WTC11 (cell line): ENCODE measurements around the gene USP10. TPM values are rescaled to one million over a fixed set of nuclear protein-coding genes. Genes with fewer than 3 reads are reported as not detected.

Experiments
- ATAC-seq: fragments of 200-7000 bp; cut with Tn5 transposase; 2 replicates; pipeline ENCODE4 v1.10.0; 2021; ENCODE audit warnings: mild to moderate bottlenecking, moderate library complexity
- CTCF ChIA-PET: fragments of 300-600 bp; sonication (Branson Sonifier 250); formaldehyde crosslinking; loops from one replicate; lab custom pipeline; 2021; ENCODE audit warnings: antibody characterized with exemption; lab: Charles Lee
- POLR2A ChIA-PET: fragments of 350-600 bp; sonication (Branson Sonifier 250); formaldehyde crosslinking; loops from one replicate; lab custom pipeline; 2021; ENCODE audit warnings: antibody characterized with exemption; lab: Charles Lee
- DNase-seq: peaks from one replicate; pipeline ENCODE4 v3.0.0; 2021; ENCODE audit warnings: low spot score
- H3K27ac Mint-ChIP-seq: 2 replicates; pipeline ENCODE4 v1.8.0; 2021; ENCODE audit warnings: mixed read lengths
- H3K27me3 Mint-ChIP-seq: 2 replicates; pipeline ENCODE4 v1.8.0; 2021; ENCODE audit warnings: low read depth, mild to moderate bottlenecking, moderate library complexity, mixed read lengths
- H3K36me3 Mint-ChIP-seq: 2 replicates; pipeline ENCODE4 v1.8.0; 2021; ENCODE audit warnings: mixed read lengths
- H3K4me1 Mint-ChIP-seq: 2 replicates; pipeline ENCODE4 v1.8.0; 2022; ENCODE audit warnings: mixed read lengths
- H3K4me3 Mint-ChIP-seq: 2 replicates; pipeline ENCODE4 v1.8.0; 2021; ENCODE audit warnings: mild to moderate bottlenecking, moderate library complexity, mixed read lengths
- H3K9me3 Mint-ChIP-seq: 2 replicates; pipeline ENCODE4 v1.8.0; 2021; ENCODE audit warnings: mixed read lengths
- ATF2 ChIP-seq: sonication (generic); formaldehyde crosslinking; IDR thresholded peaks from 2 replicates; pipeline ENCODE4 v1.8.1; 2022; ENCODE audit warnings: low read depth, missing genetic modification reagents, borderline replicate concordance
- ATF6 ChIP-seq: sonication (generic); formaldehyde crosslinking; IDR thresholded peaks from 2 replicates; pipeline ENCODE4 v1.8.1; 2023; ENCODE audit warnings: mild to moderate bottlenecking, missing genetic modification reagents
- CREB1 ChIP-seq: sonication (generic); formaldehyde crosslinking; IDR thresholded peaks from 2 replicates; pipeline ENCODE4 v1.8.0; 2023; ENCODE audit warnings: mild to moderate bottlenecking, missing genetic modification reagents
- CREM ChIP-seq: sonication (generic); formaldehyde crosslinking; IDR thresholded peaks from 2 replicates; pipeline ENCODE4 v1.8.1; 2022; ENCODE audit warnings: mild to moderate bottlenecking, missing genetic modification reagents, moderate library complexity
- ESRRA ChIP-seq: sonication (generic); formaldehyde crosslinking; IDR thresholded peaks from 2 replicates; pipeline ENCODE4 v1.8.1; 2022; ENCODE audit warnings: mild to moderate bottlenecking, missing genetic modification reagents, borderline replicate concordance
- ETV6 ChIP-seq: sonication (generic); formaldehyde crosslinking; IDR thresholded peaks from 2 replicates; pipeline ENCODE4 v1.8.1; 2022; ENCODE audit warnings: mild to moderate bottlenecking, missing genetic modification reagents
- FOXJ3 ChIP-seq: sonication (generic); formaldehyde crosslinking; IDR thresholded peaks from 2 replicates; pipeline ENCODE4 v1.9.0; 2021; ENCODE audit warnings: missing genetic modification reagents, mild to moderate bottlenecking, borderline replicate concordance
- GABPB1 ChIP-seq: sonication (generic); formaldehyde crosslinking; IDR thresholded peaks from 2 replicates; pipeline ENCODE4 v1.8.1; 2023; ENCODE audit warnings: mild to moderate bottlenecking, missing genetic modification reagents
- NFE2L1 ChIP-seq: sonication (generic); formaldehyde crosslinking; IDR thresholded peaks from 2 replicates; pipeline ENCODE4 v1.8.1; 2023; ENCODE audit warnings: missing genetic modification reagents
- NFYB ChIP-seq: sonication (generic); formaldehyde crosslinking; conservative IDR thresholded peaks from 2 replicates; pipeline ENCODE4 v1.8.0; 2022; ENCODE audit warnings: low read depth, missing genetic modification reagents
- PRDM15 ChIP-seq: sonication (generic); formaldehyde crosslinking; IDR thresholded peaks from 2 replicates; pipeline ENCODE4 v1.8.0; 2022; ENCODE audit warnings: missing genetic modification reagents
- RELA ChIP-seq: sonication (generic); formaldehyde crosslinking; IDR thresholded peaks from 2 replicates; pipeline ENCODE4 v1.8.1; 2022; ENCODE audit warnings: missing genetic modification reagents, mild to moderate bottlenecking, borderline replicate concordance
- SOX15 ChIP-seq: fragments of 250-450 bp; sonication (Bioruptor Pico); IDR thresholded peaks from 2 replicates; pipeline ENCODE4 v1.9.0; 2021; ENCODE audit warnings: mild to moderate bottlenecking
- SP1 ChIP-seq: sonication (generic); formaldehyde crosslinking; conservative IDR thresholded peaks from 2 replicates; pipeline ENCODE4 v1.8.1; 2022; ENCODE audit warnings: missing genetic modification reagents
- STAT6 ChIP-seq: sonication (generic); formaldehyde crosslinking; conservative IDR thresholded peaks from 2 replicates; pipeline ENCODE4 v1.8.1; 2023; ENCODE audit warnings: mild to moderate bottlenecking, low read depth, missing genetic modification reagents, moderate library complexity
- ZMAT4 ChIP-seq: fragments of 250-450 bp; sonication (Bioruptor Pico); IDR thresholded peaks from 2 replicates; pipeline ENCODE4 v1.9.0; 2021; ENCODE audit warnings: mild to moderate bottlenecking
- ZNF232 ChIP-seq: sonication (generic); formaldehyde crosslinking; IDR thresholded peaks from 2 replicates; pipeline ENCODE4 v1.8.0; 2022; ENCODE audit warnings: mild to moderate bottlenecking, missing genetic modification reagents
- ZNF317 ChIP-seq: sonication (generic); formaldehyde crosslinking; IDR thresholded peaks from 2 replicates; pipeline ENCODE4 v1.8.1; 2023; ENCODE audit warnings: low read depth, mild to moderate bottlenecking, moderate library complexity, missing genetic modification reagents, borderline replicate concordance
- ZNF416 ChIP-seq: fragments of 250-450 bp; sonication (Bioruptor Pico); IDR thresholded peaks from 2 replicates; pipeline ENCODE4 v1.9.0; 2021; ENCODE audit warnings: mild to moderate bottlenecking, inconsistent platforms
- total RNA-seq: library from RNA; stranded (reverse); gene quantifications from 3 replicates; pipeline ENCODE4 v1.2.3, GENCODE V29; 2021

Gene USP10
- total RNA-seq, 1 experiment from 2014 or later, result 138 TPM

- H3K27ac Mint-ChIP-seq, result no peak overlapping the region
- H3K4me3 Mint-ChIP-seq, result no peak overlapping the region
- peaks cover 62% of the 10 kb centered on the region for H3K36me3 Mint-ChIP-seq
- DNase-seq, result no peak
- CTCF ChIA-PET, result no interaction called here
- POLR2A ChIA-PET, result no interaction called here
- ATAC-seq, result no peak
- TF ChIP-seq ESRRA (CRISPR knock-in tag), result no peak
- no peak for TF ChIP-seq RELA (CRISPR knock-in tag)
- no peak for TF ChIP-seq NFE2L1 (CRISPR knock-in tag)
- no peak for TF ChIP-seq ATF6 (CRISPR knock-in tag)
- TF ChIP-seq STAT6, result no peak
- TF ChIP-seq NFYB (CRISPR knock-in tag), result no peak
- no peak for TF ChIP-seq ATF2 (CRISPR knock-in tag)
- TF ChIP-seq ZNF416, result no peak
- TF ChIP-seq ZMAT4 (CRISPR knock-in tag), result no peak
- no peak for TF ChIP-seq ZNF232
- no peak for TF ChIP-seq FOXJ3 (CRISPR knock-in tag)
- no peaks in the 10 kb centered on the region for H3K27me3 Mint-ChIP-seq
- peaks cover 15% of the 10 kb centered on the region for H3K4me1 Mint-ChIP-seq
- no peaks in the 10 kb centered on the region for H3K9me3 Mint-ChIP-seq
Observed at GRCh38 chr16:84660973-84661372, 38.8 kb upstream of the USP10 start.

- H3K9me3 Mint-ChIP-seq, result no peaks in the 10 kb centered on the region
- H3K27me3 Mint-ChIP-seq, result no peaks in the 10 kb centered on the region
- peaks cover 19% of the 10 kb centered on the region for H3K4me1 Mint-ChIP-seq
- no peak for DNase-seq
- peaks cover 61% of the 10 kb centered on the region for H3K36me3 Mint-ChIP-seq
- H3K4me3 Mint-ChIP-seq, result no peak overlapping the region
- CTCF ChIA-PET, result interaction anchor here (3.0 kb wide), 1 partner anchor 11 kb away, joined by 29 read pairs; no protein-coding TSS in a partner anchor
- POLR2A ChIA-PET, result no interaction called here
- no peak overlapping the region for H3K27ac Mint-ChIP-seq
- ATAC-seq, result no peak
- no peak for TF ChIP-seq NFE2L1 (CRISPR knock-in tag)
- TF ChIP-seq SOX15 (CRISPR knock-in tag), result no peak
- no peak for TF ChIP-seq ATF2 (CRISPR knock-in tag)
- TF ChIP-seq CREB1 (CRISPR knock-in tag), result no peak
- no peak for TF ChIP-seq ZNF317
- TF ChIP-seq GABPB1 (CRISPR knock-in tag), result no peak
- TF ChIP-seq CREM (CRISPR knock-in tag), result no peak
- TF ChIP-seq SP1, result no peak
- TF ChIP-seq PRDM15 (CRISPR knock-in tag), result no peak
- TF ChIP-seq ETV6 (CRISPR knock-in tag), result no peak
Observed at GRCh38 chr16:84661418-84662060, 38.3 kb upstream of the USP10 start.
